UCSD-AML1 (cell line): ENCODE data around the gene PYROXD2.

Source experiments
- DNase-seq: peaks from one replicate; lab custom pipeline; 2025; ENCODE audit not compliant: unreplicated experiment; lab: John Stamatoyannopoulos, UW

PYROXD2 gene

DNA sequence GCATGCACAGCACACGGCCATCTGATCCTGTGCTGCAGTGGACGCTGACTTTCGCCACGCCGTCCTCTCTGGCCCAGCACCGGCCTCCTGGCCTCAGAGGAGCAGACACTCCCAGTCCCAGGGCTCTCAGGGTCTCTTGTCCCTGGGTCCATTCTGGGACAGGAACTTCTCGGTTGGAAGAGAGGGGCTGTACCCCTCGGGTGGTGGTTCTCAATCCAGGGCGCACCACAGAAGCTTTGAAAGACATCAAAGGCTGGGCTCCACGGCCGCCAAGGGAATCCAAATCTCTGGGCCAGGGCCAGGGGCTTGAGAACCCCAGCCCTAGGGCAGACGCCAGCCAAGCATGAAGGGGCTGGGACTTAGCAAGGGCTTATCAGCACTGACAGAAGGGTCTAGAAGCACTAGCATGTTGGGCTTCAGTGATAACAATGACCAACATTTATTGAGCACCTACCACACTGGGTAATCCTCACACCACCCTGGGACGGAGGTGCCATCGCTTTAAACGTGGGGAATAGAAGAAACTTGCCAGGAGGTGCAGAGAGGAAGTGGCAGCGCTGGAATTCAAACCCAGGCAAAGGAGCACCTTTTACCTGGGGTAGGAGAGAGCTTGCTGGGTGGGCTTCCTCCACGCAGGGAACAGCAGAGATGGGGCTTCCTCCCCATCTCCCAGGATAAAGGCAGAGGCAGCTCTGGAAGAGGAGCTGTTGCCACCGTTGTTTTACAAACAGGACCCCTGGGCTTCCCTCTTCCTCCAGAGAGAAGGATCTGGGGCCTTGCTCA lies 1.8 kb upstream of the PYROXD2 start:
- no peak for DNase-seq

DNA sequence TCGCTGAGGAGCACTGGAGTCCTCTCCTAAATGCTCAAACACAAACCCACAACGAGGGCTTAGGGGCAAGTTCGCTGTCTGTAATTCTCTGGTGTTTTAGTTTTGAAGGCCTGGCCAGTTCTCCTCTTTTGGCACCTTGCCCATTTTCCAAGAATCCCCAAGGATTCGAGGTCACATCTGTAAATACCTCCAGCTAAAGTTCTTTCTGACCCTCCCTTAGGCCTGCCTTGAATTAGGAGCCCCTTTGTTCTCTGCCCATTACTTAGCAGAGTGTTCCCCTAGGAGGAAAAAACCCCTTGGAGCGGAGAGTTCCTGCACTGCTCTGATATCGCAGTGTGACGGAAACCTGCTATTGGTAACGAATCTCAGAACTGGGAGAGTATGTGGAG lies 743 bp upstream of the PYROXD2 start:
- DNase-seq = no peak

DNA sequence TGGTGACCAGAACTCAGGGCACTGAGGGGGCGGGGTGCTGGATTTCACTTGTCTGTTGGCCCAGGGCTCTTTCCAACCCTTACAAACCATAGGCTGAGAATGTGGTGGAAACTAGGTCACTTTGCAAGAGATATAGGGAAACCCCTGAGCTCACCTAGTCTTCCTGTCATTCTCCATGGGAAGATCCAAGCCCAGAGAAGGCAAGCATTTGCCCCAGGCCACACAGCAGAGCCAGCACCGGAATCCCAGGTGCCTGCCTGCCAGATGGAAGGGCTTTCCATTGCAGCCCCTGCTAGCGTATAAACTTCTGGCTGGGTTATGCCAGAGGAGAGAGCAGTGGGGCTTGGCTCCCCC lies 427 bp downstream of the PYROXD2 start:
- DNase-seq = no peak

DNA sequence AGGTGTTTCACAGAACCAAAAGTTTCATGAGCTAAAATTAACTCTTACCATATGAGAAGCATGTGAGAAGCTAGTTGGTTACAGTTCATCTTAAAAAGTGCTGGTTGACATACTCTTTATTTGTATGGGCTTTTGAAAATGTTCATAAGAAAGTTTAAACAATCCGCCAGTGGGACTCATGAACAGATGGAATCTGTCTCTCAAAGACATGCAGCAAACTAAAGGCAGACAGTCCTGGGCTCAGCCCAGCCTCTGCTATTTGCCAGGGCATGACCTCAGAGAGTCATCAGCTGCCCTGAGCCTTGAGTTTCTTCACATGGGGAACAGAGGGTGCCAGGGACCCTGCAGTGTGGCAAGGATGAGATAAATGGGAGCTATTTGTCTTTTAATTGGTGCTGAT lies 3.2 kb downstream of the PYROXD2 start:
- no peak for DNase-seq

DNA sequence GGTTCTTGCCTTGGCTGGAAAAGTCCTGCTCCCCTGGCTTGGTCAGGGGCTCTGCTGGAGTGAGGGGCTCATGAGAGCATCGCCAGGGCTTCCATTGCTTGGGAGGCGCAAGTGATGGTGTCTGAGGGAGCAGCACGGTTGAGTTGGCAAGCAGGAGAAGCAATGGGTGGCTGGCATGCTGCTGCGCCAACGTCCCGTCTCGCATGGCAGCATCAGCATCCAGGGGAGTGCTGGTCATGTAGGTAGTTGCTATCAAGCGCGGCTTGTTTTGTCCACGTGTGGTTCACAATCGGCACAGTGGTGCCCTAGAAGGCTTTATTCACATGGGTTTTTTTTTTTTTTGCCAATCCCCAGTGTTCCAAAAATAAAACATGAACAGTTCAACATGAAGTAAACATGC lies 3.8 kb downstream of the PYROXD2 start:
- no peak for DNase-seq

DNA sequence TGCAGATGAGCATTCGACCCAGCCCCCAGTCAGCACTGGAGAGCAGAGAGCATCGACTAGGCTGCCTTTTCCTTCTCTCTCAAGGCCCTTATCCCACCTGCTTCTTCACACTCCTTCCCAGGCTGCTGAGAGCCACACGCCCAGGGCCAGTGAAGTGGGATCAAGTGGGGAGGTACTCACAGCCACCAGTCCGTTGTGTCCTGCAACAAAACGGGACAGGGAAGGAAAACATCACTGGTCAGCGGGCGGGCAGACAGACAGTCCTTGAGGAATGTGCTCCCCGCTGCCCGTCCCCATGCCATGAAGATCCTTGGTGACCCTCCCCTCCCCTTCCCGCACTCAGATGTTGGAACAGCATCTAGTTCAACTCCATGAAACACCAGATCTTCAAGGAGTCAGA lies 4.2 kb downstream of the PYROXD2 start:
- DNase-seq = no peak

DNA sequence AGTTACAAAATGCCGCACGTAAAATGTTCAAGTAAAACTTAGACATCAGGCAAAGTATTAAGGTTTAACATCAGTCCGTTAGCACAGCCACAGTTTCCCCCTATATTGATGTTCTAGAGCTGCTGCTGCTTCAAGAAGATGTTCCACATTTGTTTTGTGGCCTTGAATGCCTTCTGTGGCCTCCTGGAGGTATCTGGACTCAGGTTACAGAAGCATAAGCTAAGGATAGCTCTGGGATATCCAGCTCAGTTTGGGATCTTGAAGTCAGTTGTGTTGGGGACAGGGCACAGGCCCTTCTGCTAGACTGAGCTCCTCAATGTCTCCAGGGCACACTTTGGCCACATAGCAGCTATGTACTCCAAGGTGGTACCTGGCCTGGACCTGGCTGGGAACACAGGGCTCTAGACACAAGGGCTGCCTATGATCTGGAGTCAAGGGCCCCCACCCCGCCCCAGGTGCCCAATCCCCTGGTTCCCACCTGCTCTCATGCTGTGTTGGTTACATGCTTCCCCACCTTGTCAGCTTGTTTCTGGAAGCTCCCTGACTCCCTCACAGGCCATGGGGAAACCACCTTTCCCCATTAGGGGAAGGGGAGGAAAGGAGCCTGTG lies 4.7 kb downstream of the PYROXD2 start:
- DNase-seq = no peak

DNA sequence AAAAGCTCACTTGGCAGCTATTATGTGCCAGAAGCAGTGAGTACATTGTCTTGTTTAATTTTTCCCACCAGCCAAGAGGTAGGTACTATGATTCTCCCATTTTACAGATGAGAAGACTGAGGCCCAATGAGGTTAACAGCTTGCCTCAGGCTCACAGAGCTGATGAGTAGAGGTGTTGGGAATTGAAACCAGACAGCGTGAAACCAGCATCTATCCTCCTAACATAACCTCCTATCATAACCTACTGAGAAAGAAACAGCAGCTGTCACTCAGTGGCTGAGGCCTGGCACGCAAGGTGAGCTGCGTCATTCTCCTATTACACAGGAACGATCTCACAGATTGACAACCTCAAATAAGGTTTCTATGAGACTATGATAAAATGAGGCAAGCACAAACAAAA lies 6.2 kb downstream of the PYROXD2 start:
- DNase-seq = no peak

DNA sequence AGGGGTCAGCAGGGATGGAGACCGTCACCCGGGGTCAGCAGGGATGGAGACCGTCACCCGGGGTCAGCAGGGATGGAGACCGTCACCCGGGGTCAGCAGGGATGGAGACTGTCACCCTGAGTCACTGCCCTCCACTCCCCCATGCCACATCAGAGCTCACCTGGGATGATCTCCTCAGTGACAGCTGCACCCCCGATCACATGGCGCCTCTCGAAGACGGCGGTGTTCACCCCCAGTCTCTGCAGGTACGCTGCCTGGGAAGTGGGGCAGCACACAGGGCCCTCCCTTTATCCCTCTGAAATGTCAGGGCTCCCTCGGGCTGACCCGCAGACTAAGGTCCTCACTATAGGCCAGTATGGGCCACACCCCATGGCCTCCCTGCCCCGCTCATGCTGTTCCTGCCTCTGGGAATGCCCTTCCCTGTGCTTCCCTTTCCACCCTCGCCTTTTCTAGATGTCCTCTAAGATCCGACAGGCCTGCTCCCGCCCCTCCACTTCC lies 7.2 kb downstream of the PYROXD2 start:
- DNase-seq = no peak

DNA sequence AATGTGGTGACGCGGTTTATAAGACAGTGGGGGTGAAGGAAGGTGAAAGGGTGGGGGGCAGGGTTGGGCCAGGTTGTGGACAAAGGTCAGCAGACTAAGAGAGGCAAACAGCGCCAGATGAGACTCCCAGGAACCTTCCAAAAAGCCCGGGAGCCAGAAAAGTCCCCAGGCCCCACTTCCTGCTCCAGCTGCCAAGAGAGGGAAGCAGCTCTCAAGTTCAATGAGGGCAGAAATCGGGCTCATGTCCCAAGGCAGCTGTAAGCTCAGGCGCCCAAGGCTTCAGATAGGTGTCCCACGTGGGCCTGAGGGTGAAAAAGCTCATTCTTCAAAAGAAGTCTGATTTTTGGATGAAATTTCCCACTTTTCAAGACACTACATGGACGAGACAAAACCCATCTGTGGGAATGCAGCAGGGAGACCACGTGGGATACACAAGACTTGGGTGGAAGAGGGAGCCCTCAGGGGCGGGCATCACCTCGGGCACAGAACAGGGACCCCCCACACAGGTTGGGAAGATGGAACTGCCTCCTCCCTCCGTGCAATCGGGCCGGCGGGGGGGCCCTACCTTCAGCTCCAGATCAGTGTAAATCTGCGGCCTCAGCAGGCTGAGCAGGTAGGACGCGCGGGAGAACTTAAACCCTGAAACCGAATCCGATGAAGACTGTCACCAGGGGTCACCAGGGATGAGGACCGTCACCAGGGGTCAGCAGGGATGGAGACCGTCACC lies 7.8 kb downstream of the PYROXD2 start:
- DNase-seq = no peak

DNA sequence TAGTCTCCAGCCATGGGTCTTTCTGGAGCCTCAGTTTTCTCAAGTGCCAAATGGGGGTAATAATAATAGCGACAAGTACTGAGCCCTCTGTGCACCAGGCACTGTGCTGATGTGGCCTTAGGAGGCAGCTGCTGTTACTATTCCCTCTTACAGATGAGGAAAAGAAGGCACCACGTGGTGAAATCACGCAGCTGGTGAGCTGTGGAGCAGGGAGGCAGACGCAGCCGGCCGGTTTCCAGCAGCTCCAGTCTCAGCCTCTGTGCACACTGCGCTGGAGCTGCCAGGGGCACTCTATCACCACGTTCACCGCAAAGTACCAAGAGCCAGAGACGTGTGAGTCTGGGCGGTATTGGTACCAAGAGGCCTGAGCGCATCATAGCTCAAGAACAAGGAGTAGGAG lies 9.6 kb downstream of the PYROXD2 start:
- DNase-seq = no peak

DNA sequence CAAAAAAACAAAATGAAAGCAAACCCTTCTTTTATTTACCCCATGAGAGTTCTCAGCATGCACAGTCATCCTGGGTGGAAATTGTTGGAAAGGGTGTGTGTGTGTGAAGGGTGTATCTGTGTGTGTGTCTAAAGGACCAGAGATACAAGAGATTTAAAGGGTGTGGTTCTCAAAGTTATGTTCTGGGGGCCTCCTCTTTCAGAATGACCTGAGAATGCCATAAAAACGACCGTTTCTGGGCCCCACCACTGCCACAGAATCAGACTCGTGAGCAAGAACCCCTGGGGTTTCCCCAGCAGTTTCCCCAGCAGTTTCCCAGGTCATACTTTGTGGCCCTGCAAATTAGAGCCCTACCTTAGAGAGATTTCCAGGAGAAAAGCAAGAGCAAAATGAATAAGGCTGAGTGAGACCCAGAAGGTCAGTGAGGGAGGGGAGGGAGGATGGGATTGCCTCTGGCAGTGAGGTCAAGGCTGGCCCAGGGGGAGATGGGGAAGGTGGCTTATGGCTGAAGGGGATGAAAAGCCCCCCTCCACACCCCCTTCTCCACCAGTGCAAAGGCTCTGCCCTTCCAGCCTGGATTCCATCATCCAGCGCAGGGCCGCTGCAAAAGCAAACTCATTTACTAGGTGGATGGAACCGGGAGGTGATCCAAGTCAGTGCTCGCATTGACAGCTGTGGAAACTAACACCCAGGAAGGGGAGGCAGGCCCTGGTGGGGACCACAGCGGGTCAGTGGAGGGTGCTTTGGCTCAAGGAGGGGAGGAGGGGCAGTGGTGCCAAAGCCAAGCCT lies 10.2 kb downstream of the PYROXD2 start:
- DNase-seq = no peak

DNA sequence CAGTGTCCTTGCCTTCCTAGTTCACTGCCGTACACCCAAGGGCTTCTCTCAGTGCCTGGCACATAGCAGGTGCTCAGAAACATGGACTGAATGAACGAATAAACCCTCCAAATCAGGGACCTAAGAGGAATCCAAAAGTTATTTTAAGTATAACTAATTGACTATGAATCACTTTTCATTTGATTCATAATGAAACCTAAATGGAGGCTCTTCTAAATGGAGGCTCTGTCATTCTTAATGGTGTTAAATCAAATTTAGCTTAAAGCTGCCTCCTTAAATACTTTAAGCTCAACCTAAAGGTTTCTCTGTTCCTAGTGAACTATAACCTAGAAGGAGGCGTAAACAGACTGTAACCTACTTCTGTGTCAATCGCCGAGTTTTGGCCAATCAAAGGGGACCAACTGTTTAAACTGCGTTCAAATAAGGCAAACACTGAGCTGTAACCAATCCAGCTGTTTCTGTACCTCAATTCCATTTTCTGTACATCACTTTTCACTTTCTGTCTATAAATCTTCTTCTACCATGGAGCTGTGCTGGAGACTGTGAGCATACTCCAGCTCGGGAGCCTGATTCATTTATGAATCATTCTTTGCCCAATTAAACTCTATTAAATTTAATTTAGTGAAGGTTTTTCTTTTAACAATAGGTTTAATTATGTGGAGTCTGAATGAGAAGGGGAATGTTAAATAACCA lies 11.0 kb downstream of the PYROXD2 start:
- no peak for DNase-seq

DNA sequence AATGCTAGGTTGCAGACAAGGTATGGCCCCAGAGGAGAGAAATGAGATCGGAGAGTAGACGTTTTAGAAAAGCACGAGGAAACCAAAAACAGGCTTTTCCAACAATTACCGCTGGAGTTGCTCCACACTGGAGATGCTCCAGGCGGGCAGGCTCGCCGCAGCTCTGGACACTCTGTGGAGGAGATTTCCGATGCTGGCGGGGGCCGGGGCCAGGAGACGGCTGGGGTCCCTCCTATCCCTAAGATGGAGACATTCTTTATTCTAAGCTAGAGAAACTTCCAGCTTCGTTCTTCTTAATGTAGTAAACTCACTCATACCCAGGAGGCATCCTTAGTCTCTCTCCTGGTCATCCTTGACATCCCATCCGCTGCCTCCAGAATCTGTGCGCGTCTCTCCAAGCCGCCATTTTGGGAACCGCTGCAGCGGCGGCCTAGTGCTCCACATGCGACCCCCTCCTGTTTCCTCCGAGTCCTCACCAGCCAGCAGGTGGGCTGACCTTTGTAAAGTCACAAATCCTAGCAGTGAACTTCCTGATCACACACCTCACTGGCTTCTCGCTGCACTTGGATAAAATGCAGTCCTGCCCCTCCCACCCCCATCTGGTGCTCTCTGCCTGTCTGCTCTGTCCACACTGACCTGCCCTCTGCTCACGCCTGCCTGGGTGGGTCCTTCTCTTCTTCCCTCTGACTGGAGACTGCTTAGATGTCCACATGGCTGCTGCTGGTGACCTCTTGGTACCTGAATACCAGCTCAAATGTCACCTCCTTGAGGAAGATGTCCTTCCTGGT lies 11.9 kb downstream of the PYROXD2 start:
- DNase-seq = no peak

DNA sequence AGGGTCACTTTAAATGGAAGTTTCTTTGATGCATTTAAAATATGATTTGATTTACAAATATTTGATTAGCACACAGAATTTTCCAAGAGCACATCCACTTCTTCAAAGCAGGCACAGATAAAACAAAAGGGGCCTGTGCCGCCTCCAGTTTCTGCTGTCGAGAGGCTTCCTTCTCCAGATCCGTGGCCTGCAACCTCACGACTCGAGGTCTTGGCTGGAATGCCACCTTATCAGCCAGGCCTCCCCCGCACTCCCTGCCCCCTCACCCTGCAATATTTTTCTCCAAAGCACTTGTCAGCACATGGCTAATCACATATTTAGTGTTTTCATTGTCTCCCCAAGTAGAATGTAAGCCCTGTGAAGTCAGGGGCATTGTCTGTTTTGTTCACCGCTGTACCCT lies 12.5 kb downstream of the PYROXD2 start:
- no peak for DNase-seq

DNA sequence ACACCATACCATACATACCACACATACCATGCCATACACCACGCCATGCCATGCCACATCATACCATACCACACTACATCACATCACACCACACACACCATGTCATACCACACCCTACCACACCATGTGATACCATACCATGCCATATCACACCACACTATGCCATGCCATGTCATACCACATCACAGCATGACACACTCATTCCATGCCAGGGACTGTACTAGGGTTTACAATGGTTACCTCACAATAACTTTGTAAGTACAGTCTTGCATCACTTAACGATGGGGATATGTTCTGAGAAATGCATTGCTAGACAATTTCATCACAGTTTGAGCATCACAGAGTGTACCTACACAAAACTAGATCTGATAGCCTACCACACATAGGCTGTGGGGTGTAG lies 14.5 kb downstream of the PYROXD2 start:
- DNase-seq = no peak

DNA sequence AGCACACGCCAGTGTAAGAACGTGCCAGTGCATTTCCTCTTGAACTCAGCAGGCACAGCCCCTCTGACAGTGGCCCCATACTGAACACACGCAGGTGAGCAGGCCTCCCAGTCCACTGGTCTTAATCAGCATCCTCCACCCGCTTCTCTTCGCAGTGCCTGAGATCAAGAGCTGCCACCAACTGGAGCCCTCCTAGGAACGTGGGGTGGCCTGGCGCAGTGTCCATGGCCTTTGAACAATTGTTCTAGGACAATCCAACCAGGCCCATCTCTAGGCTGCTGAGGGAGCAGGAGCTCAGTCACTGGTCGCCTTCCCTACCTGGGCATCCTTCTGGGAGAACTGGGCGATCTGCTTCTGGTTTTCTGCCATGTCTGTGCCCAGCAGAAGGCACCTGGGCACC lies 15.2 kb downstream of the PYROXD2 start:
- no peak for DNase-seq

DNA sequence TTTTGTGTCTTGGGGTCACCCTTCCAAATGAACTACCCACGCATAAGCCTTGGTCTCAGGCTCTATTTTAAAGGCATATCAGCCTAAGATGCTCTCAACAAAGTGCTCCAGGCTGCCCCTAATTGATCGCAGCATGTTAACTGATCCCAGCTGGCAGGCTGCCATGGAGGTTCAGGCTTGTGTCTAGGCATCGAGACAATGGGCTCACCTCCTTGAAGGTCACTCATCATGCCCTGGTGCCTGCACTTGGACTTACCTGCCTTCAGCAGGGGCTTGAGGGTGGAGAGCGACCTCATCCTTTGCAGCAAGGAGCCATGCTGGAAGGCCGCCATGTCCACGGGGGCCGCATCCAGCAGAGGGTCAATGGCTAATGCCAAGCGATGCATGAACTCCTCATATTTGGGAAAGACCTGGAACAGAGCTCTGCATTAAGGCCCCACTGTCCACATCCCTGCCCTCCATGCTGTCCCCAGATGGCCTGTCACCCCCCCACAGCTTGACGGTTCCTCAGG lies 17.8 kb downstream of the PYROXD2 start:
- DNase-seq = no peak

DNA sequence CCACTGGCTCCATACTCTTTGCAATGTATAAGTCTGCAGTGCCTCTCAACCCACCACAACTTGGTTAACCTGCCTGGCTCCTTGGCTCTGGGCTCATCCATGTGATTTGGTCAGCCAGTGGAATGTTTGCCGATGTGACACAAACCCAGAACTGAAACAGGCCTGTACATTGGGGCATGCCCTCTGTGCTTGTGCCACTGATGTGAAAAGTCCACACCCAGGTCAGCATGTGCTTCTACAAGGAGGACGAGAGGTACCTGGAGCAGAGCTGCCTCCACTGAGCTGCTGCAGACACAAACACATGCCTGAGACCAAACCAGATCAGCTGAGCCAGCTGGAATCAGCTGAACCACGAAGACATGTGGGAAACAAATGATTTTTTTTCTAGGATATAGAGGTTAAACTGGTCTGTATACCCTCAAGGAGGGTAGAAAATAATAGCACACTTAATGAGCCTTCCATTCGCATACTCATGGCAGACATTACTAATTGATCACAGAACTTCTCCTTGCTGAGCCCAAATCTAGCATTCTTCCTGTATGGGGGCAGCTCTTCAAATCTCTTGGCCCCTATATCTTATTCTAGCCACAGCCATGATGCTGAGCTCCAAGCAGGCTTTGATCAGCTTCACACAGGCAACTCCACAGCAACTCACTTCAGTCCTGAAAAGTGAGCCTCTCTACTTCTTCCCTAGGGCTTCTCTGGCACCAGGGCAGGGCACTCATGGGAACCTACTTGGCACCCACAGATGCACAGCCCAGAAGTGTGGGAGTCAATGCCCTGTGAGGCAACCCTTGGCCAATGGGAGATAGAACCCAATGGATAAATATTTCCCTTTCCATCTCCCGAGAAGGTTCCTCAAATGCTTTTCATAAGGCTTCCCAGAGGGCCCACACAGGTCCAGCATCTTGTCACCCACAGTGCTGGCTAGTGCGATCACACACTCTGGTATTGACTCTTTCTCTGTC lies 18.6 kb downstream of the PYROXD2 start:
- DNase-seq = no peak
